IPS DF 19.7 (cell line): ENCODE data around the gene PIK3CG.
"Not testable (repeated sequence)": the region's sequence is repeated elsewhere in the genome, so short reads cannot be mapped to it uniquely, and the experiment has no call there.

Source experiments
- DNase-seq: peaks from one replicate; pipeline ENCODE4 v3.0.0-alpha.2; 2013; ENCODE audit warnings: low read depth, low spot score

The PIK3CG gene

GRCh38 chr7:106865130-106866041, at the start of gene PIK3CG:
TSS of gene PIK3CG (plus strand) at chr7:106865282. CDS start at chr7:106867562, 2,280 bp downstream.
- DNase-seq = no peak

- DNase-seq = no peak
Measured at GRCh38 chr7:106817098-106817497, 48.0 kb upstream of the PIK3CG start.

DNA sequence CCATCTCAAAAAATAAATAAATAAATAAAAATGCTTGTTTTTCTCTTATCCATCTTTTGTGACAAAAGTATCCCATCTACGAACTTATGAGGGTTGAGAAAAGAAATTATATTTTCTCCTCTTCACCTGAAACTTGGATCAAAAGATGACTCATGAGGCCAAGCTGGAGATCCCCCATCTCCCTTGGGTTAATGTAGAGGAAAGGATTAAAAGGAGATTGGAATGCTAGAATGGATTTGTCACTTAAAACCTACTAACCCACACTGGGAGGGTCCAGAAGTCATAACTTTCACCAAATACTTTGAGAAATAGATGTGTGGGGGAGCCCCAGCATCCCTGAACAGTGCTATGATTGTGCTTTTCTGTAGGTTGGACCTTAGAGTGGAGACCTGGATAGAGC, 46.3 kb upstream of the PIK3CG start:
- no peak for DNase-seq

GRCh38 chr7:106819546-106819945, 45.5 kb upstream of the PIK3CG start:
- DNase-seq = no peak

DNA sequence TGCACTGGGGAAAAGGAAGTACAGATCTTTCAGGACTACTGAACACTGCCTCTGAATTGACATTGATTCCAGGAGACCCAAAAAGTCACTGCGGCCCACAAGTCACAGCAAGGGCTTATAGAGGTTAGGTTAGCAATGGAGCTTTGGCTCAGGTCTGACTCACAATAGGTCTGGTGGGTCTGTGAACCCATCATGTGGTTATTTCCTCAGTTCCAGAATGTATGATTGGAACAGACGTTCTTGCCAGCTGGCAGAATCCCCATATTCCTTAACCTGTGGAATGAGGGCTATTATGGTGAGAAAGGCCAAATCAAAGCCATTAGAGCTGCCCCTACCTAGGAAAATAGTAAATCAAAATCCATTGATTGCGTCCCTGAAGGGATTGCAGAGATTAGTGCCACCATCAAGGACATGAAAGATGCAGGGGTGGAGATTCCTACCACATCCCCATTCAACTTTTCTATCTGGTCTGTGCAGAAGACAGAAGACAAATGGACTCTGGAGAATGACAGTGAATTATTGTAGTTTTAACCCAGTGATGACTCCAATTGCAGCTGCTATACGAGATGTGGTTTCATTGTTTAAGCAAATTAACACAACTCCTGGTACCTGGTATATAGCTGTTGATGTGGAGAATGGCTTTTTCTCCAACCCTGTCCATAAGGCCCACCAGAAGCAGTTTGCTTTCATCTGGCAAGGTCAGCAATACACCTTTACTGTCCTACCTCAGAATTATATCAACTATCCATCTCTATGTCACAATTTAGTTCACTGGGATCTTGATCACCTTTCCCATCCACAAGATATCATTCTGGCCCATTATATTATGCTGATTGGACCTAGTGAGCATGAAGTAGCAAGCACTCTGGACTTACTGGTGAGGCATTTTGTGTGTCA, 44.5 kb upstream of the PIK3CG start:
- DNase-seq = no peak

DNA sequence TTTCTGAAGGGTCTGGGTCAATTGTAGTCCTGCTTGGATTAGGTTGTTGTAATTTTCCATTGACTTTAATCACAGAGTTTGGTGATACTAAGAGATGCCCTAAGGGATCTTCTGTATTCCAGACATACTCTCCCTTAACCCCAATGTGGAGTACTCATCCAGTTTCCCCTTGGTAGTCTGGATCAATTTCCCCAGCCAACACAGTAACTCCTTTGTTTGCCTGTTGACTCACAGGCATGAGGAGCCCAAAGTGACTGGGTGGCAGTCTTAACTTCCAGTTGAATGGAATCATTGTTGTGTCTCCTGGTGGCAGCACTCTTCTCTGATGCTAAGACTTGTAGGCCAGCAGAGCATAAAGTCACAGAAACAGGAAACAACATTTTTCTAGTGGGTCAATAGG, 41.5 kb upstream of the PIK3CG start:
- DNase-seq = no peak

- no peak for DNase-seq
Measured at GRCh38 chr7:106824458-106824857, 40.6 kb upstream of the PIK3CG start.

- no peak for DNase-seq
Measured at GRCh38 chr7:106827626-106828025, 37.5 kb upstream of the PIK3CG start.

DNA sequence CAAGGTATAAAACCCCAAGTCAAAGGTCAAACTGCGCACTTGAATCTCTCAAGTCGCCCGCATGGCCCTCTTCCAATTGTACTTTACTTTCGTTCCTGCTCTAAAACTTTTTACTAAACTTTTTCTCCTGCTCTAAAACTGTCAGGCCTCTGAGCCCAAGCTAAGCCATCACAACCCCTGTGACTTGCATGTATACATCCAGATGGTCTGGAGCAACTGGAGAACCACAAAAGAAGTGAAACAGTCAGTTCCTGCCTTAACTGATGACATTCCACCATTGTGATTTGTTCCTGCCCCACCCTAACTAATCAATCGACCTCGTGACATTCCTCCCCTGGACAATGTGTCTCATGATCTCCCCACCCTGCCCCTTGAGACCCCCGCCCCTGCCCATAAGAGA, 35.6 kb upstream of the PIK3CG start:
- DNase-seq = no peak

GRCh38 chr7:106830896-106831295, 34.2 kb upstream of the PIK3CG start:
- DNase-seq = not testable (repeated sequence)

DNA sequence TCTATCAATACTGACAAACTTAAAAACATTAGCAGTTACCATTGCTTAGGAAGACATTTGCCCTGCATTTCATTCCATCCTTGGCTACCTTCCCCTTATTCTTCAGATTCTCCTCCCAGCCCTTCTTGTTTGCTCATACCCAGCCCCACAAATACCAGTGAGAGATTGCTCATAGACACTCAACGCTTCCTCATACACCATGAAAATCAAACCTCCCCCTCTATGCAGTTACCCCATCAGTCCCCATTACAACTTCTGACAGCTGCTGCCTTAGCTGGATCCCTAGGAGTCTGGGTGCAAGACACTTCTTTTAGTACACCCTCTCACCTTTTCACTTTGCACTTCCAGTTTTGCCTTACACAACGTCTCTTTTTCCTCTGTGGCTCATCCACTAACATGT, 28.3 kb upstream of the PIK3CG start:
- DNase-seq = no peak

GRCh38 chr7:106839511-106839910, 25.6 kb upstream of the PIK3CG start:
- DNase-seq = no peak

- no peak for DNase-seq
Measured at GRCh38 chr7:106840342-106840741, 24.7 kb upstream of the PIK3CG start.

GRCh38 chr7:106841896-106842390, 23.1 kb upstream of the PIK3CG start:
- DNase-seq = no peak

DNA sequence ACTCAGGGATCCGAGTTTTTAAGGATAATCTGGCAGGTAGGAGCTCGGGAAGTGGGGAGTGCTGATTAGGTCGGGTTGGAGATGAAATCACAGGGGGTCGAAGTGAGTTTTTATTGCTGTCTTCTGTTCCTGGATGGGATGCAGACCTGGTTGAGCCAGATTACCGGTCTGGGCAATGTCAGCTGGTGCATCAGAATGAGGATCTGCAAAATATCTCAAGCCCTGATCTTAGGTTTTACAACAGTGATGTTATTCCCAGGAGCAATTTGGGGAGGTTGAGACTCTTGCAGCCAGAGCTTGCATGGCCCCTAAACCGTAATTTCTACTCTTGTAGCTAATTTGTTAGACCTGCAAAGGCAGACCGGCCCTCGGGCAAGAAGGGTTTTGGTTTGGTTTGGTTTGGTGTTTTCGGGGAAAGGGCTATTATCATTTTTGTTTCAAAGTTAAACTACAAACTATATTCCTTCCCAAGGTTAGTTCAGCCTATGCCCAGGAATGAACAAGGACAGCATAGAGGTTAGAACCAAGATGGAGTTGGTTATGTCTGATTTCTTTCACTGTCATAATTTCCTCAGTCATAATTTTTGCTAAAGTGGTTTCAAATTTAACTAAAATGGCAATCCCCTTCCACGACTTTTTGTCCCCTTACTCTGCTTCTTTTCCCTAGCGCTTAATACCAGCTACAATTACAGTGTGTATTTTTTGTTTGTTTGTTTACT, 20.6 kb upstream of the PIK3CG start:
- no peak for DNase-seq

DNA sequence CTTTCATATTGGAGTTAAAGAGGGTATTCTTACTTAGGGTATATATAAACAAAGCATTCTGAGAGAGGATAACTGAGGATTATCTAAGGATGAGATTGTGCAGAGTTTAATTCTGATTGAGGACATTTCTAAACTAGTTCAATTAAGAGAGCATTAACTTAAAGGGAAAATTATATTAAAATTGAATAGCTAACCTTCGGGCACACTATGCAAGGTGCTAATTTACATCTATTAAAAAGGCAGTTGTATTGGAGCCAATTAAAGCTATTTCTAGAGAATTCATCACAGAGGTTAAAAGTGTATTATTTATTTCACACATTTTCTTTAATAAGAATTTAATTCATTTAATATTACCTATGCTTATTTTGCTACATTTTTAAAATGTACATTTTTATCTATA, 17.0 kb upstream of the PIK3CG start:
- no peak for DNase-seq

DNA sequence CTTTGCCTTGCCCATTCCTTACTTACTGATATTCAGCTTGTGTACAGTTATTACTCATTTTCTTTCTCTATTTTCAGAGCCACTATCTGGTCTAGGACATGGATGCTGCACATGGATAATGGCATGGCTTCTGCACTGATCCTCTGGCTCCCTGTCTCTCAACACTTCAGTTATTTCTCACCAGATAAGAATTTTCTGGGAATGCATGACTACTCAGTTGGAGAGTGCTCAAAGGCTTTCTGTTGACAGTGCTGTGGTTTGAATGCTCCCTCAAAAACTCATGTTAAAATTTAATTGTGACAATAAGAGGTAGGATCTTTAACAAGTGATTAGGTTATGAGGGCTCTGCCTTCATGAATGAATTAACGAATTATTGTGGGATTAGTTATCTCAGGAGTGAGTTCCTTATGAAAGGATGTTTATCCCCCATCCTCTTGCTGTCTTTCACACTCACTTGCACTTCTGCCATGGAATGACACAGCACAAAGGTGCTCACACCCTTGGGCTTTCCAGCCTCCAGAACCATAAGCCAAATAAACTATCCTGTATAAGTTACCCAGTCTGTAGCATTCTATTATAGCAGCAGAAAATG, 16.1 kb upstream of the PIK3CG start:
- no peak for DNase-seq

GRCh38 chr7:106851632-106852031, 13.4 kb upstream of the PIK3CG start:
- DNase-seq = not testable (repeated sequence)

DNA sequence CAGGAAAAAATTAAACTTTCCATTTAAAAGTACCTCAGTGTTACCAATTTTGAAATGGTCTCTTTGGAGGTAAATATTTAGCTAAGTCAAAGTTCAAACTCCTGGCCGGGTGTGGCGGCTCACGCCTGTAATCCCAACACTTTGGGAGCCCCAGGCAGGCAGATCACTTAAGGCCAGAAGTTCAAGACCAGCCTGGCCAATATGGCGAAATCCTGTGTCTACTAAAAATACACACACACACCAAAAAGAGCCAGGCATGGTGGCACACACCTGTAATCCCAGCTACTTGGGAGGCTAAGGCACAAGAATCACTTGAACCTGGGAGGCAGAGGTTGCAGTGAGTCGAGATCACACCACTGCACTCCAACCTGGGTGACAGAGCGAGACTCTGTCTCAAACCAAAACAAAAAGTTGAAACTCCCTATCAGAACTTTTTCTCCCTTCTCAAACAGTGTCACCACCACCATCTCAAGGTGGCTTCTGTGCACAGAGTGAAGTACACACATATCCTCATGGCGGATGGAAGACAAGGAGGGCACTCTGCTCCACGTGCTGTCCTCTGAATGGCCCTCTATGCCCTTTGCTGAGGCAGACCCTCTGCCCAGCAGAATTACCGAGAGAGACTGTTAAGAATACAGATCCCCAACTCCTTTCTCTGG, 11.7 kb upstream of the PIK3CG start:
- DNase-seq = no peak

DNA sequence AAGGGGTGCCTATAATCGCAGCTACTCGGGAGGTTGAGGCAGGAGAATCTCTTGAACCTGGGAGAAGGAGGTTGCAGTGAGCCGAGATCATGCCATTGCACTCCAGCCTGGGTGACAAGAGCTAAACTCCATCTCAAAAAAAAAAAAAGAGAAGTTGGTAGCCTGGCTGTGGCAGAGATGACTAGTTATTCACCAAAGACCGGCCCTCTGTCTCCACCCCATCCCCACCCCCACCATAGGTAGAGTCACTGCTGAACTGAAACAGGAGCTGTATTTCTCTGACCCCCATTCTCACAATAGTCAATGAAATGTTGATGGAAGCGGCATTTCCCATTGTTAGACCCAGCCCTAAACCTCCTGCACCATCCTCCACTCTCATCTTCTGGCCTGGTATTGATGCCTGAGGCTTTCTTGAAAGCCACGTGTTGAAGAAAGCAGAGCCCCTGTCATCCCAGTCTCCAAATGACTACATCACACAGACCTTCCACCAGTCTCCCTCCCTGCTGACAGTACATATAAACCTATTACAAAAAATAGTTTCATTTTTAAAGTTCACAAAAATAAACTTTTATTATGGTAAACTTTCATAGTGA, 9.4 kb upstream of the PIK3CG start:
- no peak for DNase-seq
